Hepatocyte (in vitro differentiated cells): ENCODE measurements around the gene FOCAD. TPM values are rescaled to one million over a fixed set of nuclear protein-coding genes. Genes with fewer than 3 reads are reported as not detected.

ENCODE experiments used
- DNase-seq: peaks from one replicate; pipeline ENCODE4 v3.0.0-alpha.2; 2016; ENCODE audit warnings: low spot score
- H2AFZ ChIP-seq: fragments of 200-600 bp; sonication (generic); 2 replicates; pipeline ENCODE4 v1.6.0; 2016; ENCODE audit warnings: antibody characterized with exemption, mild to moderate bottlenecking
- H3K27ac ChIP-seq: fragments of 200-600 bp; sonication (generic); 2 replicates; pipeline ENCODE4 v1.5.1; 2016; ENCODE audit warnings: mild to moderate bottlenecking
- H3K27me3 ChIP-seq: fragments of 200-600 bp; sonication (generic); 2 replicates; pipeline ENCODE4 v1.6.1; 2016
- H3K36me3 ChIP-seq: fragments of 200-600 bp; sonication (generic); replicated peaks from 2 replicates; pipeline ENCODE4 v1.5.1; 2016; ENCODE audit warnings: low read depth; ENCODE audit not compliant: insufficient read depth
- H3K4me1 ChIP-seq: fragments of 200-600 bp; sonication (generic); 2 replicates; pipeline ENCODE4 v1.5.1; 2016; ENCODE audit warnings: mild to moderate bottlenecking, moderate library complexity; ENCODE audit not compliant: insufficient read depth
- H3K4me2 ChIP-seq: fragments of 200-600 bp; sonication (generic); 2 replicates; pipeline ENCODE4 v1.6.0; 2016
- H3K4me3 ChIP-seq: fragments of 200-600 bp; sonication (generic); 2 replicates; pipeline ENCODE4 v1.5.1; 2016; ENCODE audit warnings: mild to moderate bottlenecking
- H3K79me2 ChIP-seq: fragments of 200-600 bp; sonication (generic); 2 replicates; pipeline ENCODE4 v1.6.0; 2017; ENCODE audit warnings: mild to moderate bottlenecking
- H3K9me2 ChIP-seq: fragments of 200-600 bp; sonication (generic); replicated peaks from 2 replicates; pipeline ENCODE4 v1.6.0; 2017; ENCODE audit warnings: mild to moderate bottlenecking; ENCODE audit not compliant: insufficient read depth
- H3K9me3 ChIP-seq: fragments of 200-600 bp; sonication (generic); 2 replicates; pipeline ENCODE4 v1.5.1; 2016; ENCODE audit warnings: low read depth, mild to moderate bottlenecking
- H4K20me1 ChIP-seq: fragments of 200-600 bp; sonication (generic); 2 replicates; pipeline ENCODE4 v1.6.0; 2016; ENCODE audit warnings: mild to moderate bottlenecking; ENCODE audit not compliant: insufficient read depth, poor library complexity, severe bottlenecking
- CTCF ChIP-seq: fragments of 200-600 bp; sonication (generic); IDR thresholded peaks from 2 replicates; pipeline ENCODE4 v1.5.1; 2016; ENCODE audit warnings: antibody characterized with exemption, mild to moderate bottlenecking; ENCODE audit not compliant: poor library complexity
- EZH2 ChIP-seq: fragments of 200-600 bp; sonication (generic); IDR thresholded peaks from 2 replicates; pipeline ENCODE4 v1.6.1; 2016; ENCODE audit warnings: antibody characterized with exemption, mild to moderate bottlenecking, borderline replicate concordance
- EZH2phosphoT487 ChIP-seq: fragments of 200-600 bp; sonication (generic); IDR thresholded peaks from one replicate; pipeline ENCODE4 v1.6.1; 2018; ENCODE audit warnings: antibody characterized with exemption, mild to moderate bottlenecking, low read depth, moderate library complexity; ENCODE audit not compliant: unreplicated experiment, severe bottlenecking
- WGBS: methylation state at CpG from one replicate; pipeline ENCODE4 v1.1.6; 2016; ENCODE audit warnings: low lambda C conversion rate; ENCODE audit errors: missing lambda C conversion rate; 5-methylcytosine and 5-hydroxymethylcytosine counted together
- polyA plus RNA-seq: library from polyadenylated mRNA; unstranded; fragments of >200 nt; fragmentation: Nextera tagmentation; extraction: Ambion mirVana; gene quantifications from 2 replicates; pipeline ENCODE4 v1.2.1, GENCODE V29; 2016
- total RNA-seq: library from RNA; depleted of rRNA; stranded (reverse); fragments of >200 nt; gene quantifications from 2 replicates; pipeline ENCODE4 v1.2.3, GENCODE V29; 2014

FOCAD gene
- total and polyA plus RNA-seq, 2 experiments from 2014 or later: 21.7 to 54.1 TPM

- no peaks in the 10 kb centered on the region for H4K20me1 ChIP-seq
- no peak for DNase-seq
- H3K9me2 ChIP-seq: no peaks in the 10 kb centered on the region
- no peak overlapping the region for H3K4me3 ChIP-seq
- H2AFZ ChIP-seq: no peak overlapping the region
- TF ChIP-seq EZH2: no peak
- peak overlapping the region; percentile 29 for H3K4me2 ChIP-seq
- WGBS: 37% methylated on average over 3 of the region's 3 CpGs
- no peaks in the 10 kb centered on the region for H3K36me3 ChIP-seq
- H3K79me2 ChIP-seq: no peaks in the 10 kb centered on the region
- no peaks in the 10 kb centered on the region for H3K4me1 ChIP-seq
- no peak overlapping the region for H3K27ac ChIP-seq
- H3K9me3 ChIP-seq: no peaks in the 10 kb centered on the region
- H3K27me3 ChIP-seq: no peaks in the 10 kb centered on the region
Observed at GRCh38 chr9:20940447-20941173, 256.6 kb downstream of the FOCAD start.

- peak; percentile 90 for DNase-seq
- 8% methylated on average over 7 of the region's 7 CpGs for WGBS
- no peaks in the 10 kb centered on the region for H4K20me1 ChIP-seq
- H2AFZ ChIP-seq: no peak overlapping the region
- H3K36me3 ChIP-seq: no peaks in the 10 kb centered on the region
- TF ChIP-seq CTCF (peak; percentile 94), EZH2 (no peak)
- H3K27ac ChIP-seq: no peak overlapping the region
- peak overlapping the region; percentile 29 for H3K4me2 ChIP-seq
- no peaks in the 10 kb centered on the region for H3K9me2 ChIP-seq
- no peaks in the 10 kb centered on the region for H3K79me2 ChIP-seq
- H3K4me3 ChIP-seq: no peak overlapping the region
- no peaks in the 10 kb centered on the region for H3K9me3 ChIP-seq
- no peaks in the 10 kb centered on the region for H3K4me1 ChIP-seq
- no peaks in the 10 kb centered on the region for H3K27me3 ChIP-seq
Observed at GRCh38 chr9:20941174-20941690, 257.2 kb downstream of the FOCAD start.

GRCh38 chr9:20944507-20944906 lies 260.4 kb downstream of the FOCAD start:
- no peaks in the 10 kb centered on the region for H3K9me3 ChIP-seq
- WGBS: 92% methylated on average over 10 of the region's 10 CpGs
- no peak overlapping the region for H2AFZ ChIP-seq
- H3K4me1 ChIP-seq: no peaks in the 10 kb centered on the region
- no peaks in the 10 kb centered on the region for H3K27me3 ChIP-seq
- H4K20me1 ChIP-seq: no peaks in the 10 kb centered on the region
- H3K79me2 ChIP-seq: no peaks in the 10 kb centered on the region
- no peak overlapping the region for H3K27ac ChIP-seq
- H3K9me2 ChIP-seq: no peaks in the 10 kb centered on the region
- no peak for TF ChIP-seq EZH2
- no peak for TF ChIP-seq CTCF
- no peak for TF ChIP-seq EZH2phosphoT487
- no peak overlapping the region for H3K4me3 ChIP-seq
- no peaks in the 10 kb centered on the region for H3K36me3 ChIP-seq
- no peak overlapping the region for H3K4me2 ChIP-seq
- no peak for DNase-seq

GRCh38 chr9:20945269-20945668 lies 261.2 kb downstream of the FOCAD start:
- Histone ChIP-seq H3K27ac (no peak overlapping the region), H3K9me2 (no peaks in the 10 kb centered on the region), H3K4me3 (no peak overlapping the region), H3K27me3 (no peaks in the 10 kb centered on the region), H2AFZ (no peak overlapping the region), H3K36me3 (no peaks in the 10 kb centered on the region), H3K4me1 (no peaks in the 10 kb centered on the region), H3K9me3 (no peaks in the 10 kb centered on the region), H3K4me2 (no peak overlapping the region), H4K20me1 (no peaks in the 10 kb centered on the region), H3K79me2 (no peaks in the 10 kb centered on the region)
- 92% methylated on average over 3 of the region's 3 CpGs for WGBS
- DNase-seq: no peak
- TF ChIP-seq CTCF: no peak
- no peak for TF ChIP-seq EZH2phosphoT487
